Measurements from ENCODE around the gene SDK1.

SDK1 gene

DNA sequence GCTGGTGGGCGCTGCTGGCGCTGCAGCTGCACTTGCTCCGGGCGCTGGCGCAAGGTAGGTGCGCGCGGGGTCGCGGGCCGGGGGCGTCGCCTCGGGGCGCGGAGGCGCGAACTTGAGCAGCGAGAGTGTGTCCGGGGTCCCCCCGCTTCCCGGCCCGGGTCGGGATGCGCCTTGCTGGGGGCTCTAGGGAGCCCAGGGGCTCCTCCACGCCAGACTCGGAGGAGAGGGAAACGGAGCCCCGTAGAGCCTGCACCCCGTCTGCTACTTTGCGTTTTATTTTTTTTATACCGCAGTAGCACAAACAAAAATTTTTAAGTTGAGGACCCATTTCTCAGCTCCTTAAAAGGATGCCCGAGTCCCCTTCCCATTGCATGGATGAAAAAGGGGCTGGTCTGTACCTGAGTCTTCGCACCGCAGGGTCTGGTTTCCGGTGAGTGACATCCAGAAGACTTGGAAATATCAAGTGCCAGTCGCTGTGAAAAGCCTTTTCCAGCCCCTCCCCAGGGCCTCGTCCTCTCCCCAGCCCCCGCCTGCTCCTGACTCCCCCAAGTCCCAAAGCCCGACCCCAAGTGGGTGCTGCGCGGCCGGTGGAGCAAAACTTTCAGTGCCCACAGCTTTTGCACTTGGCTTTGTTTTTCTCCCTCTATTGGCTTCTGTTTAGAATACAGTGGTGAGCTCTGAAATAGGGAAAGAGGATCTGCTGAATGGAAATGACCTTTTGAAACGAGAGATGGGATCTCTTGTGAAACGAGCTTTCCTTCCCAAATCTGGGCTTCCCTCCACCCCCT is 973 bp downstream of the SDK1 start:
- H3K4me3 ChIP-seq (ENCODE audit: low read length) = no peak overlapping the region
- TF ChIP-seq, protein P1, sequence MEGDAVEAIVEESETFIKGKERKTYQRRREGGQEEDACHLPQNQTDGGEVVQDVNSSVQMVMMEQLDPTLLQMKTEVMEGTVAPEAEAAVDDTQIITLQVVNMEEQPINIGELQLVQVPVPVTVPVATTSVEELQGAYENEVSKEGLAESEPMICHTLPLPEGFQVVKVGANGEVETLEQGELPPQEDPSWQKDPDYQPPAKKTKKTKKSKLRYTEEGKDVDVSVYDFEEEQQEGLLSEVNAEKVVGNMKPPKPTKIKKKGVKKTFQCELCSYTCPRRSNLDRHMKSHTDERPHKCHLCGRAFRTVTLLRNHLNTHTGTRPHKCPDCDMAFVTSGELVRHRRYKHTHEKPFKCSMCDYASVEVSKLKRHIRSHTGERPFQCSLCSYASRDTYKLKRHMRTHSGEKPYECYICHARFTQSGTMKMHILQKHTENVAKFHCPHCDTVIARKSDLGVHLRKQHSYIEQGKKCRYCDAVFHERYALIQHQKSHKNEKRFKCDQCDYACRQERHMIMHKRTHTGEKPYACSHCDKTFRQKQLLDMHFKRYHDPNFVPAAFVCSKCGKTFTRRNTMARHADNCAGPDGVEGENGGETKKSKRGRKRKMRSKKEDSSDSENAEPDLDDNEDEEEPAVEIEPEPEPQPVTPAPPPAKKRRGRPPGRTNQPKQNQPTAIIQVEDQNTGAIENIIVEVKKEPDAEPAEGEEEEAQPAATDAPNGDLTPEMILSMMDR (IDR thresholded peaks at IDR 0.05; ENCODE audit: insufficient read depth, low read depth, low read length, missing control alignments) = peak; percentile 28
- peak; percentile 9 for DNase-seq (ENCODE audit: low read depth)

GRCh38 chr7:3302681-3303320 is 1.7 kb downstream of the SDK1 start:
- TF ChIP-seq, protein P1 (IDR thresholded peaks at IDR 0.05; ENCODE audit: insufficient read depth, low read depth, low read length, missing control alignments) = no peak
- DNase-seq (ENCODE audit: low read depth) = no peak
- H3K4me3 ChIP-seq (ENCODE audit: low read length) = no peak overlapping the region

DNA sequence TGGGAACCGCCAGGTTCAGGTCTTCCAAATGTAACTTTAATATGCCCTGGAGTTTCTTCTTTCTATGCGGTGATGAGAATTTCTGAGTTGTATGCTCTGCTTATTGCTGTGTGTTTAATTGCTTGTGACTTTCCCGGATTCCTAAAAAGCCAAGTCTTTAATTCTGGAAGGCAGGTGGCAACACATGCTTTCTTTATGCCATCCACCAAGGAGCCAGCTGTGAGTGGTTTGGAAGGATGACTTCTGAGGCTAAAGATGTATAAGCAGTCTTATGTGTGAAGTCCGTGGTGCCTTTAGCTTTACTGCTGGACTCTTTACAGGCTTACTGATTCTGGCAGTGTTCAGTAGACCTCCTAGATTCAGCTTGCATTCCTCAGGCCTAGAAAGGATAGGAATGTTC is 3.1 kb downstream of the SDK1 start:
- TF ChIP-seq, protein P1 (IDR thresholded peaks at IDR 0.05; ENCODE audit: insufficient read depth, low read depth, low read length, missing control alignments) = no peak
- DNase-seq (ENCODE audit: low read depth) = no peak
- no peak overlapping the region for H3K4me3 ChIP-seq (ENCODE audit: low read length)

DNA sequence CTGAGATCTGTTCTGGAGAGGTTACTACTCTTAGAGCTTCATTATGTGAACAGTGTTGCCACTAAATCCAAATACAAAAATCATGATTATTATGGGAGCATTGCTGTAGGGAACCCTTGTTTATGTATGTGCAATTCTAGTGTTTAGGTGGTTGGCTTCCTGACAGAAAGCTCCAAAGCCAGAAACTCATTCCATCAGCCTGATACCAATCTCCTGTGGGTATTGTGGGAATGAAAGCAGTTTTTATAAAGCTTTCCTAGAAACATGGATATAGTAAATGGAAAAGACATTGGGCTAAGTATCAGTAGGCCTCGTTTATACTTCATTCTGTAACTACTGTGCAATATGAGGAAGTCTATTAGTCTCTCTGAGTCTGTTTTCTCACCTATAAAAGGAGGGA is 6.4 kb downstream of the SDK1 start:
- no peak for DNase-seq (ENCODE audit: low read depth)
- H3K4me3 ChIP-seq (ENCODE audit: low read length) = no peak overlapping the region
- TF ChIP-seq, protein P1 (IDR thresholded peaks at IDR 0.05; ENCODE audit: insufficient read depth, low read depth, low read length, missing control alignments) = no peak

GRCh38 chr7:3309140-3309539 is 8.1 kb downstream of the SDK1 start:
- TF ChIP-seq, protein P1 (IDR thresholded peaks at IDR 0.05; ENCODE audit: insufficient read depth, low read depth, low read length, missing control alignments) = no peak
- peak; percentile 44 for DNase-seq (ENCODE audit: low read depth)

GRCh38 chr7:3309956-3310355 is 8.9 kb downstream of the SDK1 start:
- no peak for DNase-seq (ENCODE audit: low read depth)
- no peak overlapping the region for H3K4me3 ChIP-seq (ENCODE audit: low read length)
- TF ChIP-seq, protein P1 (IDR thresholded peaks at IDR 0.05; ENCODE audit: insufficient read depth, low read depth, low read length, missing control alignments) = no peak

More at GRCh38 chr7:3309140-3309539, 8.1 kb downstream of the SDK1 start:
- H3K4me3 ChIP-seq (ENCODE audit: low read length) = no peak overlapping the region
